MV-4-11 (cell line): ENCODE data around the gene ASTN2.

ENCODE experiments used
- DNase-seq: peaks from one replicate; lab custom pipeline; 2025; lab: John Stamatoyannopoulos, UW

Gene ASTN2

DNA sequence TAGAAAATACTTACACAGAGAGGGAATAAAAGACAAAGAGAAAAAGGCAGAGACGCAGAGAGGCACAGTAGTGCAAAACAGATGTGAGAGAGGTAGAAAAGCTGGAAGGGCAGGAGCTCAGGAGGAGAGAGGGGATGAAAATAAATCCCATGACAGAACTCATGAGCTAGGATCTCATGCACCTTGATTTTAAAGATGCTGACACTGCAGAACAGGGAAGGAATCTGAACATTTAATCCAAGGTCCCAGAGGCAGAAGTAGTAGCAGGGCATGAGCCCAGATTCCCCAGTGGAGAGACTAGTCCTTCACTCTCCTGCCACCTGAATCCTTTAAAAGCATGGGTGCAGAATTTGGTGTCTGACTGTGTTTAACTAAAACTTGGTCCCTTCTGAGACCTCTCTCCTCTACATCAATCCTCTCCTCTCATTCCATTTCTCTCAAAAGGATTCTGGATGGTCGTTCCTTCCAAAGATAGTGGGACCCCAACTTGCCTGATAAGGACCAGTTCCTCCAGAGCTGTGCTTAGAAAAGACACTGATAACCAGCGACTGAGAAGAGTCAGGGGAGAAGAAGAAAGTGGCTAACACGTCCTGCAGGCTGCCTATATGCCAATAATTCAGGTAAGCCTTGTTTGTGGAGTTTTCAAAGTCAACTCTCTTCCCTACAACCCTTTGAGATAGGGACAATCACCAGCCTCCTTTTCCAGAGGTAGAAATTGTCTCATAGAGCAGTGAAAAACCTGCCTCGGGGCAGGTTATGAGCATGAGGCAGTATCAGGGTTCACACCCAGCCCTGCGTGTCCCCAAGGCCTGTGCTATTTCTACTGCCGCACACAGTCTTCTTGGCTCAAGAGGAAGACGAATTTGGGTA, 931.0 kb downstream of the ASTN2 start:
- no peak for DNase-seq

DNA sequence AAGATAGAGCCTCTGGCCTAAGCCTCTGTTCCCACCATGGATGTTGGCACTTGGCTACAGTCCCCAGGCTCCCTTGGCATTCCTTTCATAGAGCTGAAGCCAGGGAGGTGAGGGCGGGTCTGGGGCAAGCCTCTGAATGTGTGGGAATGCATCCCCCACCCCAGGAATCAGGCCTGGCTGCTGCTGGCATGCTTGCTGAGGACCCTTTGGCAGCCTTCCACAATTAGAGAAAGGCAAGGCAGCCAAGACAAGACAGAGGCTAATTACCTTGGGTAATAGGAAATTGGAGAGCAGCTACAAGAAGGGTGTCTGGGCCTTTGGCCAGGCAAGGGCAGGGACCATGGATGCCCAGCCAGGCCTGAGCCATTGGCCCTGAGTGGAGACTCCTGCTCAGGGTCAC, 932.1 kb downstream of the ASTN2 start:
- DNase-seq, result no peak

- DNase-seq, result no peak
These were observed 934.2 kb downstream of the ASTN2 start for GRCh38 chr9:116480700-116481099.

GRCh38 chr9:116479967-116480366, 934.9 kb downstream of the ASTN2 start:
- no peak for DNase-seq

- no peak for DNase-seq
These were observed 935.8 kb downstream of the ASTN2 start for GRCh38 chr9:116479056-116479544.

DNA sequence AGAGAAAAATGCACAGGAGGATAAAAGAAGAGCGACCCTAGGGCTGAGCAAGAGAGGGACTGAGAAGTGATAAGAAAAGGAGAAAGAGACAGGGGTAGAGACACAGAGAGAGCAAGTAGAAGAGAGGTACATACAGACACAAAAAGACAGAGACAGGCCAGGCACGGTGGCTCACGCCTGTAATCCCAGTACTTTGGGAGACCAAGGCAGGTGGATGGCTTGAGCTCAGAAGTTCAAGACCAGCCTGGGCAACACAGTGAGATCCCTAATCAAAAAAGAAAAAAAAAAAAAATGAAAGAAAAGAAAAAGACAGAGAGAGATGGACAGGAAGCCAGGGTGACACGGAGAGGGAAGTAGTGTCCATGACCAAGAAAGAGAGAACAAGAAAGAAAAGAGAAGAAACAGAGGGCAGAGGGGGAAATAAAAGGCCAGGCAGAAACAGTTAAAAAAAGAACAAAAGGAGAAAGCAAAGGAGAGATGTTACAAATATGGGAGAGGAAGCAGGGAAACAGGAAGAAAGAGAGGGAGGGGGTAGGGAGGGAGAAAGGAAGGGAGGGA, 937.2 kb downstream of the ASTN2 start:
- DNase-seq, result no peak

DNA sequence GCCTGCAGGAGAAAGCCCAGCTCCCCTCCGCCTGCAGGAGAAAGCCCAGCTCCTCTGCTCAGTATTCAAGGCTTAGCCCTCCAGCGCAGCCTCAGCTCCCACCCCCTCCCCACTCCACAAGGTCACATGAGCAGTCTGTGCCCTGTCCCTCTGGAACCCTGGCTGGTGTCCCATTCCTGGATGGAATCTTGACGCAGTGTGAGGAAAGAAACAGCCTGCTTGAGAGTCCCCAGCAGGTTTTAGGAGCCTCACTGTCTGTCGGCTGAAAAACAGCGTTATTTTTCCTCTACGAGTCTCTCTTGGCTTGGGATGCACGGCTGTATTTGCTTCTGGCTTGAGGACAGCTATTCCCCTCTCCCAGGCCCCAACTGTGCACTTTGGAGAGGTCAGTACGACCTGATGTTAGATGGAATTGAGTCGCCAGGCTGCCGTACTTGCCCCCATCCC, 937.9 kb downstream of the ASTN2 start:
- no peak for DNase-seq

GRCh38 chr9:116476002-116476401, 938.9 kb downstream of the ASTN2 start:
- no peak for DNase-seq

GRCh38 chr9:116475201-116475600, 939.7 kb downstream of the ASTN2 start:
- DNase-seq, result no peak

GRCh38 chr9:116471944-116472506, 942.8 kb downstream of the ASTN2 start:
- no peak for DNase-seq

DNA sequence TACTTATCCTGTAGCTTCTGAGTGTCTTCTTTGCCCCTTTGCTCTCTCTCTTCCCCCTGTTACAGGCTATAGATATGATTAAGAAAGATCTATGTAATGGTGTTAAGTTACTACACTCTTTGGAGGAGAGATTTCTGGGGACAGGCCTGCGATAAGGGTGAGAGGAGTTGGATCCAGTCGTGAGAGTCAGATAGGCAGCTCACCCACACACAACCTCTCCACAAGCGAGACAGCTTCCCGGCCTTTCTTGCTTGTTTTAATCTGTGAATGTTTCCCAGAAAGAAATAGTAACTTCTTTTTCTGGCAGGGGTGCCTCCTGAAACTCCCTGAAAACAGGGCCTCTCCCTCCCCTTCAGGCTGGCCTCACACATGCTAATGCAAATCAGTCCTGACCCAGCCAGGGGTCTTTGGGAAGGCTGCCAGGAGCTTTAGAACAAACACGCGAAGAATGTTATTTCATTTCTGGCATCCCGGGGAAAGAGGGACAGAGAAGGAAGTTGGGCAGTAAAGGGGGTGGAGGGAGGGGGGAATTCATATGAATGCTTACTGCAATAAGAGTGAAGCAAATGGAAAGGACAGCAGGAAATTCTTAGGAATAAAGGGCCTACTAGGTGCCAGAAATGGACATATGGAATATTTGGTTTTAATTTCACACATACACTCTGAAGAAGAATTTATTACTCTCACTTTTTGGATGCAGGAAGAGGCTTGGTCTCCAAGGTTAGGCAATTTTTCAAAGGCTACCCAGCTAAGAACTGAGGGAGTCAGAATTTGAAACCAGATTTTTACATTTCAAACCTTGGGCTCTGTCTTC, 943.6 kb downstream of the ASTN2 start:
- DNase-seq, result no peak

DNA sequence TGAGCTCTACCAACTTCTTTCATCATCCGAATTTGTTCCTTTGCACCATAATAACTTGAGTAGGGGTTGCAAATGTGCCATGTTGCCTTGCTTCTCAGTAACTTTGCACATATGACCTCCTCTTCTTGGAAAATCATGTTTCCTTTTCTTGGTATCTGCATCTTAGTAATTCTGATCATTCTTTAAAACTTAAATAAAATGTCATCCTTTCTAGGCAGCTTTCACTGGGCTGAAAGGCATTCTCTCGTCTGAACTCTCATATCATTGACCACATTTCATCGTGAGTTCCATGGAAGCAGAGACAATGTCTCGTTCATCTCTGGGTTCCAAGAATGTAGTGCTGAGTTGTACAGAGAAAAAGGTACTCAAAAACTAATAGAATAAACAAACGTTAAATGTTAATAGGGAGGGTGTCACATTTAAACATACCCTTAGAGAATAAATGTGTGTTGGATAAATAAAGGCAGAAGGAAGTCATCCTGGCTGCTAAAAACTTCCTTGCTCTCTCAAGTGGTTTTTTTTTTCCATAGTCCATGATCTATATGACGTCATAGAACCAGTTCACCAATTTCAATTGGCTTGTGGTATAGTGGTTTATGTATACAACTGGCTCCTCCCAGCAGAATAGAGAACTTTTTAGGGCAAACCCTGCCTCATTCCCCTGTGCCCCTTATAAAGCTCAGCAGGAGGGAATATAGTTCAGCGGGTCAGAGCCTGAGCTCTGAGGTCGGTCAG, 945.9 kb downstream of the ASTN2 start:
- no peak for DNase-seq

DNA sequence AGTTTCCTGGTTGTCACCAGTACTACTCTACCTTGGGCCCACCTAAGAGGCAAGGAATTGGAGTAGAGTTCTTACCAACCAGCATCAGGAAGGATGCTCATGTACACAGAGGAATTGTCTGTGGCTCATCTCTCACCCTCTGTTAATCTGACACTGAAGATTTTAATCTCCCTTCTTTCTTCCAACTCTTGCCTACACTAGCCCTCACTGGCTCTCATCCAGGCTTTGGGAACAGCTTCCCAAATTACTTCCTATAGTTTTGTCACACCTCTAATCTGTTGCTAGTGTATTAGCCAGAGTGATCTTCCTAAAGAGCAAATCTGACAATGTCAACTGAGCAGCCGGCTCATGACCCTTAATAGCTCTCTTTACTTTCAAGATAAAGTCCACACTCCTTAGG, 946.5 kb downstream of the ASTN2 start:
- DNase-seq, result no peak

- no peak for DNase-seq
These were observed 947.0 kb downstream of the ASTN2 start for GRCh38 chr9:116467740-116468351.

DNA sequence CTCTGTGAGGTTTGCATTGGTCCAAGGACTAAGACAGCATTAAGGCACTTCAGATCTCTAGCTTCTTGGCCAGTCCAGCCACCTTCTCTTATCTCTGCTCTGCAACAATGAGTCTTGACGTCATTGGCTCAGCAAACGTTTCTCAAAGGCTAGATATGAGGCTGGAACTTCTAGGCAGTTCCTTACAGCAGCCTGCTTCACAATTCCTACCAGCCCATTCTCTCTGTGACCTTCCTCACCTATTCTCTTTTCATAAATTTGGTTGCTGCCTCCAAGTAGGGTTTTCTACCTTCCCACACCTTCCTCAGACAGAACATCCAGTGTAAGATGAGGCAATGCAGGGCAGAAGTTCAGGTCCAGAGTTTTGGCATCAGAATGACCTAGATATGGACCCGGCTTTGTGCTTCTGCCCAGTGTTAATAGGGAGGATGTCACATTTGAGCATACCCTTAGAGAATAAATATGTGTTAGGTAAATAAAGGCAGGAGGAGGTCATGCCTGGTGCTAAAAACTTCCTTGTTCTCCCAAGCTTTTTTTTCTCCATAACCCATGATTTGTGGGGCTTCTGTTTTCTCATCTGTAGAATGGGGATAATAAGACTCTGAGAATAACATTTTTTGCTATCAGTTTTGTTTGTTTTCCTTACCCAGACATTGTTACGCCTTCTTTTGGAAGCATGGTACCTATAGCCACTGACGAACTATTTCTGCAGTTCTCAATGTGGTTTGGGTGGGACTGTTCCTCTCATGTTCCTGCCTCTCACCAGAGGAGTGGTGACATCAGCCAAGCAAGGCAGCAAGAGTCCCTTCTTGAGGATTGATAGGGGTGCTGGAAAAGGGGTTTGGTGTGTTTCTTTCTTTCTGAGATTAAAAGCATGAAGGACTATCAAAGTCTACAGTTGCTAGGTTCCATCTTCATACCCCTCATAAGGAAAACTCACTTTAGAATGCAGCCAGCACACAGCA, 948.3 kb downstream of the ASTN2 start:
- DNase-seq, result no peak

GRCh38 chr9:116465576-116466270, 949.1 kb downstream of the ASTN2 start:
- DNase-seq, result no peak

DNA sequence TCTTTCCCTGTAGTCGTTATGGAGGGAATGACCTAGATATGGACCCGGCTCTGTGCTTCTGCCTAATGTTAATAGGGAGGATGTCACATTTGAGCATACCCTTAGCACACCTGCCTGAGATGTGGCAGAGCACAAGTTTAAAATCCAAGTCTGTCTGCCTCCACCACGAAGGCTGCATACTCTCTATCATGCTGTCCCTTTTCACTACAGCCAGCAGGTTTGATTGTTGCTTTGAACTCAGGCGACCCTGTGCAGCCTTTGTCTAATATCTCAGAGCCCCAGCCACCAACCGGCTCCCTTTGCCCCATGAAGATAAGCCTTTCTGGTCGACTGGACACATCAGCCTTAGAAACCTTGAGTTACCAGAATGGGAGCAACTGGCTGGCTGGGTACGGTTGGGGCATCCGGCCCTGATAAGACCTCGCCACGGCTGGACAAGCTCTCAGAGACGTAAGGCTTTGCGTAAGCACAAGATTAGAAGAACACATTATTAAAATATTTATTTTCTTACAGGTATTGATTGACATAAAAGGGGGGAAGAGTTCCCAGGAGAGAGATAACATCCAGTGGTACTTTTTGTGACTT, 949.8 kb downstream of the ASTN2 start:
- DNase-seq, result no peak

- DNase-seq, result no peak
These were observed 950.4 kb downstream of the ASTN2 start for GRCh38 chr9:116464423-116464822.

GRCh38 chr9:116461632-116462031, 953.2 kb downstream of the ASTN2 start:
- no peak for DNase-seq
